HG02852 (cell line): ENCODE results near the gene NAMPT.
"Not testable (repeated sequence)": the region's sequence is repeated elsewhere in the genome, so short reads cannot be mapped to it uniquely, and the experiment has no call there.

Experiments used
- ATAC-seq: cut with Tn5 transposase; IDR thresholded peaks from one replicate; pipeline ENCODE4 v1.9.1; 2021; ENCODE audit warnings: mild to moderate bottlenecking, moderate library complexity; ENCODE audit not compliant: unreplicated experiment

Gene NAMPT

DNA sequence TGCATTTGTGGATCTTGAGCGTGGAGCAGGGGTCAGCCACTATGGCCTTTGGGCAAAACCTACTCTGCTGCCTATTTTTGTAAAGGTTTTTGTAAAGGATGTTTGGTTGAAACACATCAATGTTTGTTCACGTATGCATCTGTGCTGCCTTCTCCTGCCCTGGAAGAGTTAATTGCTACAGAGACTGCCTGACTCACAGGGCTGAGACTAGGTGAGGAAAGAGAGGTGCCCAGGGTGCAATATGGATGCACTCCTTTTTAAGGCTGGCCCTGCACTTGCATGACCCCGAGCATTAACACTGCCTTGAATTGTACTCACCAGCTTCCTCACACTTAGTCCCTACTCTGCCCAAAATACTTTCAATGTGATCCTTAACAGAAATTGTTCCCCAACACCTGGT lies 20.9 kb upstream of the NAMPT start:
- no peak for ATAC-seq

DNA sequence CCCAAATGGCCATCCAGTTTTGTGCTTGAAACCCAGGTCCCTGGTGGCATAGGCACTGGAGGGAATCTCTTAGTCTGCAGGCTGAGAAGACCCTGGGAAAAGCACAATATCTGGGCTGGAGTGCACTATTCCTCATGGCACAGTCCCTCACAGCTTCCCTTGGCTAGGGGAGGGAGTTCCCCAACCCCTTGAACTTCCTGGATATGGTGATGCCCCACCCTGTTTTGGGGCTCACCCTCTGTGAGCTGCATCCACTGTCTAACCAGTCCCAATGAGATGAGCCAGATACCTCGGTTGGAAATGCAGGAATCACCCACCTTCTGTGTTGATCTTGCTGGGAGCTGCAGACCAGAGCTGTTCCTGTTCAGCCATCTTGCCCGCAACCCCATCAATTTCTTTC lies 19.8 kb upstream of the NAMPT start:
- ATAC-seq = no peak

DNA sequence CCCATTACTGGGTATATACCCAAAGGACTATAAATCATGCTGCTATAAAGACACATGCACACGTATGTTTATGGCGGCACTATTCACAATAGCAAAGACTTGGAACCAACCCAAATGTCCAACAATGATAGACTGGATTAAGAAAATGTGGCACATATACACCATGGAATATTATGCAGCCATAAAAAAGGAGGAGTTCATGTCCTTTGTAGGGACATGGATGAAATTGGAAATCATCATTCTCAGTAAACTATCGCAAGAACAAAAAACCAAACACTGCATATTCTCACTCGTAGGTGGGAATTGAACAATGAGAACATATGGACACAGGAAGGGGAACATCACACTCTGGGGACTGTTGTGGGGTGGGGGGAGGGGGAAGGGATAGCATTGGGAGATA lies 13.8 kb upstream of the NAMPT start:
- ATAC-seq = not testable (repeated sequence)

DNA sequence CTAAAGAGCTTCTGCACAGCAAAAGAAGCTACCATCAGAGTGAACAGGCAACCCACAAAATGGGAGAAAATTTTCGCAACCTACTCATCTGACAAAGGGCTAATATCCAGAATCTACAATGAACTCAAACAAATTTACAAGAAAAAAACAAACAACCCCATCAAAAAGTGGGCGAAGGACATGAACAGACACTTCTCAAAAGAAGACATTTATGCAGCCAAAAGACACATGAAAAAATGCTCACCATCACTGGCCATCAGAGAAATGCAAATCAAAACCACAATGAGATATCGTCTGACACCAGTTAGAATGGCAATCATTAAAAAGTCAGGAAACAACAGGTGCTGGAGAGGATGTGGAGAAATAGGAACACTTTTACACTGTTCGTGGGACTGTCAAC lies 13.4 kb upstream of the NAMPT start:
- ATAC-seq = not testable (repeated sequence)

DNA sequence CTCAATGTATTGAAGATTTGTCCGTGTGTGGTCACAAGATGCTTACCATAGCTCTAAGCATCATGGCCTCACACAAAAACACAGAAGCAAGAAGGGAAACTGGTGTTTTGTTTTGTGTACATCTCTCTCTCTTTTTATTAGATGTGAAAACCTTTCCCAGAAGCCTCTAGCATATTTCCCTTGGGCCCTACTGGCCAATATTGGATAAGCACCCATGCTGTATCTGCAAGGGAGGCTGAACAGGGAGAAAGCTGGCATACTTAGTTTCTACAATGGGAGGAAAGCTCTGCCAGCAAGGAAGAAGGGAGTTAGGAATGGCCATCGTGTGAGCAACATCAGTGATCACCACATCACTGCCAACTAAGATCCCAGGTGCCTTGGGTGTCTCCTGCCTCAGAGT lies 9.6 kb upstream of the NAMPT start:
- ATAC-seq = no peak

DNA sequence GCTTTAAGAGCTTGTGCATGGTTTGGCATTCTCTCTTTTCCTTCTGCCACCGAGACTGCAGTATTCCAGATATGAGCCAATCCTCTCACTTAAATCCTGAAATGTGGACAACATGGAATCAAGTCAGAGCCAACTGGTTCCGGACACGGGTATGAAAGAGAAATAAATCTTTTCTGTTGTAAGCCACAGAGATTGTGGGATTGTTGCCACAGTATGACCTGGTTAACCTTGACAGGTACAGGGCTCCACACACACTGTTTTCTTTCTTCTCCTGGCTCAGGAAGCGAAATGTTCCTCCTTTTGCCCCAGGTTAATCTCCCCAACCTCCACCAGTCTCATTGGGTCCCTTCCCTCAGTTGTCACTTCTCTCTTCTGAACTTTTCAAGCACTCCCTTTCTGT lies 6.5 kb upstream of the NAMPT start:
- no peak for ATAC-seq

DNA sequence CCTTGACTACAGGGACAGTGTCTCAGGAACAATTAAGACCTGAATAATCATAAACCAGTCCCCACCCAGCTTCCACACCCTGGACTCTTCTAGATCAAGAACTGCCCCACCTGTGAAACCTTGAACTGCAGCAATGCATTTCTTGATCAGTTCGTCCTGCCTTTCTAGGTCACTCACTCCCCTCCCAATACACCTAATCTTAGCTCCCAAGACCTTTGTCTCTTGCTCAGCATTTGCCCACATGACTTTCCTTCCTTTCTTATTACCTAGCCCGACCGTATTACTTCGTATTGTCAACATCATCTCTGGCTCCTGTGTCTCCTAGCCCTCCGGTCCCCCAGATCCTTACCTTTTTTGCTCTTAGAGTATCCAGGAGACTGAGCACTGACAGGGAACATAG lies 5.5 kb upstream of the NAMPT start:
- ATAC-seq = no peak

DNA sequence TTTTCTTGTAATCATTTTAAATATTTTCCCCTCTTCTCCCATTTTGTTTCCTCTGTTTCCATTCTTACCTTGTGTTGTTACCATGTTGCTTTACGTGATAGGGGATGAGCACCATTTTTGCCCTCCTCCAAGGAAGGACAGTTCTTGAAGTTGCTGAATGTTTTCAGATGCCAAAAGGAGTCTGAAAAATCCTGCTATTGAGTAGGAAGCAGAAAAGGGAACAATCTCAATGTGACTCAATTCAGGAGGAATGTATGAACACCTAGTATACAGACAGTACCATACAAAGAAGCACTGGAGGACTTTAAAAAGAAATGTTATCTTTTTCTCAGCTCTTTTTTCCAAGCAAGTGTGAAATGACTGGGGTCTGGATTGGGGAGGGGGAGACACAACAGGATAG lies 5.1 kb upstream of the NAMPT start:
- ATAC-seq = no peak

DNA sequence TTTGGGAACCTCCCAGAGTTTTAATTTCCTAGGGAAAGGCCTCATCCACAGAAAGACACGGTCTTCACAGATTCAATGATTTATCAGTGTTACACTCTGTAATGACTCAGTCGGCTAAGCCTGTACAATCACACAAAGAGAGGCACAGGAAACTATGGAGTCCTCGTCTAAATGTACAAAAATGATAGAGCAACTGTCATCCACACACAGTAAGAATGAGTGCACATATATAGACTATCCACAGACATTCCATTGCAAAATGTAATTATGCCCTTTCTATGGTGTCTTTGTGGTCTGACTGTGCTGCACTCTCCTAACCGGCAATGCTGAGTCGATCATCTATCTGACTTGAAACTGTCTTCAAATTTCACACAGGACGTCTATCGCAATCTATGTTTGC lies 3.5 kb upstream of the NAMPT start:
- ATAC-seq = no peak

DNA sequence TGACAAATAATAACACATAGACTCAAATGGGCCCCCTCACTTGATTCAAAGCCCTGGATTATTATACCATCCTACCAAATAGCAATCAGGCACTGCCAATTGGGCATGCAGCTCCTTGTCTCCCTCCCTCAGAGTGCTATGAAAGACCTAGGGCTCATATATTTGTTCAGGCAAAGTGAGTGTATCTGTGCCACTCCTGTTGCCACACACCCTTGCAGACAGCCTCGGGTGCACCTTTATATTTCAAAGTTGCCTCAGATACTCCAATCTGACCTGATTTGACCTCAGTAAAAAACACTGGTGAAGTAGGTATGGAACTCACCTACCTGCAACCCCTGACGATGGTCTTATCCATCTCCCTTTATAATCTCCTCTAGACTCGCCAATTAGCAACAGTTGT lies 3.0 kb upstream of the NAMPT start:
- no peak for ATAC-seq

DNA sequence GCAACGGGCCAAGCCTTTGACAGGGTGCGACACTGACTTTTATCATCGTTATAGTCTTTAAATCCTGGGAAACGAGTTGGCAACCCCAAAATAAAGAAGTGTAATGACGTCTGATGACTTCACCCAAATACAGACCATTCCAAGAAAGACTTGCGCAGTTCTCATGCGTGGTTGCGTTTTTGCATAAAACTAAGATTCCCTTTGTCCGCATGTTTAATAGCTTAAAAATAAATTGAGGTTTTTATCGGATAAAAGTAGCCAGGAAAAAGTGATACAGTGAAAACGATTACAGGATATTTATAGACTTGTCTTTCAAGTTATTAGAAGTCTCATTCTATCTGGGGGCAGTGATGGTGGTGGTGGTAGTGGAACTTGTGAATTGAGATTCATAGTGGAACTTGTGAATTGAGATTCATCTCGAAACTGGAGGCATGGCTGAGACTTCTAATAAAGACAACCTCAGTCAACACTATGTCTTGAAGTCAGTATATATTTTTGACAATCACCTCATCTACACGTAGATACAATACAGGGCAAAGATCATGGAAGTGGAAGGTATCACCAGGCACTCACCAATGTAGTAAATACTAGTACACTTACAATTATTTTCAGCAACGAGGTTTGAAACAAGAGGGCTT lies 1.2 kb upstream of the NAMPT start:
- peak; percentile 26 for ATAC-seq

DNA sequence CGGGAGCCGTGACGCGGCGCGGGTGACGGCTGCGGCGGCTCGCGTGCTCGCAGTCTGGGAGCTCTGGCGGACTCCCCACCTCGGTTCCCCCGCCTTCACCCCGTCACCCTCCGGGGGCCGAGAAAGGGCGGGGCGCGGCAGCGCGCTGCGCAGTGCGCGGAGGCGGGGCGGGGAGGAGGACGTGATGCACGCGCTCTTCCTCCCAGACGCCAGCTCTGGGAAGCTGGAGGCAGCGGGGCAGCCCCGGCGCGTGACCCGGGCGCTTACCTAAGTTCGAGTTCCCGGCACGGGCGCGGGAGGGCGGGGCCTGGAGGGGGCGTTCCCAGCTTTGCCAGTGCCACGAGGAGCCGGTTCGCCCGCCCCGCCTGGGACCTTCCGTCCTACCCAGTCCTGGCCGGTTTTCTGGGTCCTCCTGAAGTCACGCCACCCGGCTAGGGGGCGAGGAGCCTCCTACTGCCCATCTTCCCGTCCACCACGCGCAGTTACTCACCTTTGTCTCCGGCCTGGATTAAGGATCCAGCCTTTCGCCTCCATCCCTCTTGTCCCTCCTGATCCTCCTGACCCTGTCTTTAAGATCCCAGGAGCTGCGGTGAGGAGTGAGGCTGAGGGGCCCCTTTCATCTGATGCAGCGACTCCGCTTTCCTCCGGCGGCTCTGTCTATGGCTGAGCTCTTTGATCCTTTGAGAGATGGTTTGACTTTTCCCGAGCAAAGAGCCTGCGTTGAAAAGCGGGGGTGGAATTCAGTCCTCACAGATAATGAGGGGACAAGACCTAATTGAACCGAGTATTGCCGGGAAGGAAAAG lies 470 bp upstream of the NAMPT start:
- ATAC-seq = peak; percentile 77

DNA sequence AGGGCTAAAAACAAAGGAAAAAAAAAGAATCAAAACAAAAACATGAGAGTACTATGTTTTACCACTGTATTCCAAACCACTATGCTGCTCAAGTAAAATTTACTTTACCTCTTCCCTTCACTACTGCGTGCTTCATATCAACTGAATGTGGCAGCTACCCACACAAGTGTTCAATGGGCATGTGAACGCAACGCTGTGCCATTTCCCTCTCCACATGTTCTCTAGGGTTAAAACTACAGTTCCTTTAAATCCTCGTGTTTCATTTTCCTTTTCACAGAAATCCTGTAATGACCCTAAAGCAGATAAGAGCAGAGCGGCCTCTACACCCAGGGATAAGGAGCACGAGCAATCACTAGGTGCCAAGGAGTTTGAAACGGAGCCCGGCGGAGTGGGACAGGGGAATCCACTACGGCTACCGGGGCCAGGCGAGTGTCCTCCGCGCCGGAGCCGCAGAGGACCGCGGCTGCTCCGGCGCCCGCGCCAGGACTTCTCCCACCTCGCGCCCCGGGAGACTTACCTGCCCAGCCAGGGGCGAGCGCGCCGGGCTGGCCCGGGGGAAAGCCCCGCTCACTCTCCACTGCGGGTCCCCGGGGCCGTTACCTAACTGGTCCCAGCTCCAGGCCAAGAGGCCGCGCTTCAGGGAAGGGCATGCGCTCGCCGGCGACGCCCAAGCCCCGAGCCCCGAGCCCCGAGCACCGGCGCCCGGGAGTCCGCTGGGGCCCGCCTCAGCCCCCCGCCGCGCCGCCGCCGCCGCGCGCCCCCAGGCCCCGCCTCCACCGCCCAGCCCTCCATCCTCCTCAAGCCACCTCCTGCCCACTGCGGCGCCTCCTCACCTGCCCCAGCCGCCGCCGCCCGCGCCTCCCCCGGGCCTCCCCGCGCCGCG lies 711 bp downstream of the NAMPT start:
- ATAC-seq = peak; percentile 24

DNA sequence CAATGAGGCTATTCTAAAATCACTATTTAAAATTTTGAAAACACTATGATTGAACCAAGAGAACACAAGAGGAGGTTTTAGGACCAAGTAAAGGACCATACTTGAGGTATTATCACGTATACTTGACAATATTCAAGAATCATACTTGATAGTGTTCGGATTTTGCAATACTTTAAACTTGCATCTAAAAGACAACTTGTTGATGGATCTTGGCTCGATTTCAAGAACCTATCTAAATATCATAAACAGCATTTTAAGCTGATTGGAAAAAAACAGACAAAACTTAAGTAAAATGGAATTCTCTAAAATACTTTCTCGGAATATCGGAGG lies 1.3 kb downstream of the NAMPT start:
- ATAC-seq = no peak

DNA sequence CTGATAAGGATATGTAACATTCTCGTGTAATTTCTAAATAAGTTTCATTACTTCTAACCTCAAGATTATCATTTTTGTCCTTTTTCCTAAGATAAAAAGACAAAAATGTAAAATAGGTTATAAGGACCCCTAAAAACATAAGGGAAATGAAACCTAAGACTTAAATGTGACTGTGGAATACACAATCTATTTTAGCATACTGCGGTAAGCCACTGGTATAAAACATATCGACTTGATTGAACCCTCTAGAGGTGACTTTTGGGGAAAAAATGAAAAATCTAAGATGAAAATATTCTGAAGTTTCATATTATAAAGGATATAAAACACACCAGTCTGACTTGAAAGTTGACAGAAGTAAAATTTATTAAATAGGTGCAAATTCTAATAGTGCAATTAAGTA lies 1.9 kb downstream of the NAMPT start:
- no peak for ATAC-seq

DNA sequence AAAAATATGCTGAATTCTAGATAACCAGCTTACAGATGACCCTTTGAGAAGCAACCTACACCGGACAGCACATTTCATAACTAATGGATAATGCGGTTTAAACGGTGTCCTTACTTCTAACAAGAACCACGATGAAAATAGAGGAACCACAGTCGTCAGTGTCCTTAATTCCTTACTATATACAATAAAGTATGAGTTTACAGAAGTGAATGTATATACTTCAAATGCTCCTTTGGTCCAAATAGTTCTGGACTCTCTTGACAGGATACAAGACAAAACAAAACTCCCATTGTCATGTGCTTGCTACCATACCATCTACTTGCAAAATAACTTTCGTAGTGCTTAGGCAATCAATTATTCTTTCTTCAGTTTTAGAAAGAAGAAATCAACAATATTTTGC lies 2.4 kb downstream of the NAMPT start:
- no peak for ATAC-seq

DNA sequence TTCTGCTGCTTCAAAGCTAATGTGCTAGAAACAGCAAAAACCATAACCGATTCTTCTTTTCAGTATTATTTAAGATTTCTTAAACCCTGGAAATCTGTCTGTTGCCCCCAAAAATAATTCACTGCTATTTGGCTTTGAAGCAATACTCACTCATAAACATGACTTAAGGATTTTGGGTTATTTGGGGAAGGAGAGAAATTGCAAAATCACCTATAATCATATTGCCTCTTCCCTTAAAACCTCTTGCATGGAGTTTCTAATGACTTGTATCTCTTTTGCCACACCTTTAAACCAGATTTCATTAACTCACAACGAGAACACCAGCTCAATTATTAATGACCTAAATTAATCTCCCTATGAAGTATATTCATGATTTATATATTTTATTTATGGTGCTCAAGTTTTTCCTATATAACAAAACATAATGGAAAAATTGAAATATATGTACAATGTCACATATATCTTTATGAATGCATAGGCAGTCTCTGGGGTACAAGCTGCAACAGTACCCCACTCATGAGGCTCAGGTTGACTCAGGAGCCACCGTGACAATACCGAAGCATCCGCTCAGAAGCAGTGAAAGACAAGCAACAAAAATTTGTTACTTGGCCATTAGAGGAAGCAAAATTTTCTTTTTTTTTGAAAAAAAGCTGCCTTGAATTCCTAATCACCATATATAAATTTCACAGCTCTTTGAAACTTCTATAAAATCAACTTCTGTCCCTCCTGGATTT lies 3.0 kb downstream of the NAMPT start:
- no peak for ATAC-seq

DNA sequence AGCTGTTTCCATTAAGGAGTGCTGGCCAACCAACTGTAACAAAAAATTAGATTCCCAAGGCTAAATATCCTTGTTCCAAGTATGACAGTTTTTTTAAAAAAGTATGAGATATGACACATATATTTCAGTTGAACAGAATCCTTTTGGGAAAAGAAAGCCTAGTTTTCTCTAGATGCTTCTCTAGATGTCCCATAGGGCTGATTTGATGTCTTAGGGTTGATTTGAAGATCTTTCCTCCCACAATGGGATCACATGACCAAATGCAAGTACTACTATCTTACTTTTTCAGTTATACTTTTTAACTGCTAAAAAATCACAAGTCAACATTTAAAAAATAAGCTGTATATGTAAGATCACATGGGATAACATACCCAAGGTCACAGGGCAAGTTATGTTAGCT lies 3.7 kb downstream of the NAMPT start:
- no peak for ATAC-seq

DNA sequence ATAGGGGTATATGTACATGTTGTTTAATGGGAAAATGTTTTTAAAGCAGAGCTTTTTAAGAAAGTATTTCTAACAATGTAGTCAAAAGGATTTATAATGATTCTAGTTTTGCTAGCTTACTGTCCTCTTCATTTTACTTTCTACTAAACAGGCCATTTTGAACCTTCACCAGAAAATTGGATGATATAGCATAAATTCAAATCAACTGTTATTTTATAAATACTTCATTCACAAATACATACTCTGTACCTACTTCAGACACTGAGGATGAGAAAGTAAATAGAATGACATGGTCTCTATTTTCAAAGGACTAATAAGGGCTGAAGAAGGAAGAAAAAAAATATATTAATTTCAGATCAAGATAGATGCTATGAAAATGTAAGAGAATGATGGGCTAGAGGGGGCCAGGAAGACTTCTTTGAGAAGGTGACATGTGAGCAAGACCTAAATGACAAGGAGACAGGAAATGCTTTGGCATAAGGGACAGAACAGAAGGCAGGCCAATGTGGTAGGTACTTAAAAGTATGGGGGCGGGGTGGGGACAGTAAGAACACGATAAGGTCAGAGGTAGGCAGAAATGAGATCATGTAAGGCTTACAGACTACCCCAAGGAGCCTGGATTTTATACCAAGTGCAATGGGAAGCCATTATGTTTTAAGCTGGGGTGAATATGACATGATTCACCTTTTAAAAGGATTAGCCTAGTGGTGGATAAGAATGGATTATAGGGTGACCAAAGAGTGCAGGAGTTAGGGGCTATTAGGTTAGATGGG lies 5.2 kb downstream of the NAMPT start:
- ATAC-seq = no peak

DNA sequence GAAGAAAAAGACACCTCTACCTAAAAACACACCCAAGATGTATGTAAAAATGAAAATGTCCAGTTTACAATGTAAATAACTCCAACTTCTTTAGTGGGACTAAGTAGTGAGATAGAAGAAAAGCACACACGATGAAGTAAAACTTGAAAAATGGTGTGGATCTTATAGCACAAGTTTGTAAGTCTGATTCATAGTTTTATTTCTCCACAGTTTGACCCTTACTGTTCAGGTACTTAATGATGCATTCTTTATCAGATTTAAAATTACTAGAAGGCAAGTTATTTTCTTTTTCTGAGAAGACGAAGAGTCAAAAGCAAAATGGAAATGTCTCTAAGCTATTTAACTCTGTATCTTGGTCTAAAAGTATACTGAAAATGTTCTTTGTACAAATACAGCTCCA lies 6.1 kb downstream of the NAMPT start:
- ATAC-seq = no peak

DNA sequence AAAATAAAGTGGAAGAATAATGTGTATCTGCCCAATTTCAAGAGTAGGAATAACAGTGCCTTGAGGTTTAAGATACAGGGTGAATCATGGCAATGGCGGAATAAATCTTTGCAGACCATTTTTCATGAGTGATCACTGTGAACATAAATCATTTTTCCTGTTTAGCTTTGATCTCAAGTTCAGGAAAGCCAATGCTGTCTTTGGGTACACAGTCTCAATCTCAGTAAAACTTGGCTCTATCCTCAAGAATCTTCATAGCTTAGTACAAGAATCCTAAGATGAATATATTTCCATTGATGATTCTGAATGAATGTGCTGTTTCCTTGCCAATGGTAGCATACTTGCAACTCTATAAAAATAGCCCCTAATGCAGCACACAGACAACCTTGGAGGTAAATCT lies 6.8 kb downstream of the NAMPT start:
- no peak for ATAC-seq
